Fibroblast of skin of right quadriceps (primary cell): ENCODE results near the gene PPP4R4.

ENCODE experiments used
- DNase-seq: peaks from one replicate; pipeline ENCODE4 v3.0.0-alpha.2; 2013

Gene PPP4R4

DNA sequence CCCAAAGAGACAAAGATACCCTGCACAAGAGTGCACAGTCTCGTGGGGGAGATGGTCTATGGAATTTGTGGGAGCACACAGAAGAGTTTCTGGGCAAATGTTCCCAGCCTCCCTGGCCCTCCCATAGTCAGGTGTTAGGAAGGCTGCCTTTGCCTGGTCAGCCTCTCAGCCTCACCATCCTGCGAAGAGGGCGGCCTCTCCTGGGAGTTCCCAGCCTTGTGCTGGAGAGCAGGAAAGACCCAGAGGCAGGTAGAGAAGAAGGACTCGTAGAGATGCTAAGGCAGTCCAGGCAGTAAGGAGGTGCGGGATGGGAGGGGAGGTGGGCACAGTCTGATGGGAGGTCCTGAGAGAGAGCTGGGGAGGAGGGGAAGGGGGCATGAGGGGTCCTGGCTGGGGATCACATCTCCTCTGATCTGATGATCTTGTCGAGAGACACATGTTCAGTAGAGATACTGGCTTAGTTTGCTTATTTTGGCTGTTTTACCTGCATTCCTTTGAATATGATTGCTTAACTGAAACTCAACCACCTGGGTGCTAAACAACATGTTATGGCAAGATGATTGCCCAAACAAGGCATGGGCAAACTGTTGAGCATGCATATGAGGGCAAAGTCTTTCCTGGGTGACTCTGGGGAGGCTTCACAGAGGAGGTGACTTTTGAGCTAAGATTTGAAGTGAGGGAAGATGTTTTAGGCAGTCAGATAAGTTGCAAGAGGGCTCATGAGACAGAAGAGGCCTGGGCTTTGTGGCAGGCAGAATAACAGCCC lies 138.5 kb downstream of the PPP4R4 start:
- no peak for DNase-seq

DNA sequence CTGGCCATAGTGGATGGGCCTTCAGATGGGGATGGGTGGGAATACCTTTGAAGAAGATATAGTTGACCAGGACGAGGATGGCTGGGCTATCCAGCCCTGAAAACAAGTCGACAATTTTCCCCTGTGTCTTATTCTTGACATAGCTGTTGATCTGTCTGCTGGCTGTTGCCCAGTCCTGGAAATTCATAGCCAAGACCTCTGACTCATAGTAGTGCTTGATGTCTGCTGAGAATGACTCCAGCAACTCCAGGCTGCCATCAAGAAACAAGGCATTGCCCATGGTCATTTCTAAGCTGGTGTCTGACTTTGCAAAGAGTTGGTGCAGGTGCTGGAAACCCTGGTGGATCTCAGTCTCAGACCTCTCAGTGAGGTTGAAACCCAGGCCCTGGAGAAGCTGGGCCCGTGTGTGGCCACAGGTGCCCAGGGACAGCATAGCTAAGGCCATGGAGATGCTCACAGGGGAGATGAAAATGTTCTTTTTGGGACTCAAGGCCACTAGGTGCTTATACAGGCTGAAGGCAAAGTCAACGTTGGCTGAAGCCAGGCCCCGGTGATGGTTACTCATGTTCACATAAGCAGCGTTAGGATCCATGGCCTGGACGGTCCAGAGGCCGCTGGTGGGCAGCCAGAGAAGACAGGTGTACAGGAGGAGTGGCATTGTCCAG lies 140.0 kb downstream of the PPP4R4 start:
- DNase-seq, result no peak

GRCh38 chr14:94314890-94315289 lies 140.8 kb downstream of the PPP4R4 start:
- DNase-seq, result no peak

DNA sequence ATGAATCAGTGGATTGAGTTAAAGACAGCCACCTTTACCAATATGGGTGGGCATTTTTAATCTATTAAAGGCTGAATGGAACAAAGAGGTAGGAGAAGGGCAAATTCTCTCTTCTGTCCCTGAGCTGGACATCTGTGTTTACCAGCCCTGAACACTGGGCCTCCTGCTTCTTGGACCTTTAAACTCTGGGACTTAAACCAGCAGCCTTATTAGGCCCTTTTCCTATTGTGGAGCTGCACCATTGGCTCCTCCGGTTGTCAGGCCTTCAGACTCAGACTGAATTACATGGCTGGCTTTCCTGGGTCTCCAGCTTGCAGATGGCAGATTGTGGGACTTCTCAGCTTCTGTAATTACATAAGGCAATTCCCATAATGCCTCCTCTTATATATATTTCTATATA lies 142.6 kb downstream of the PPP4R4 start:
- DNase-seq, result no peak

GRCh38 chr14:94317259-94317658 lies 143.1 kb downstream of the PPP4R4 start:
- DNase-seq, result no peak

DNA sequence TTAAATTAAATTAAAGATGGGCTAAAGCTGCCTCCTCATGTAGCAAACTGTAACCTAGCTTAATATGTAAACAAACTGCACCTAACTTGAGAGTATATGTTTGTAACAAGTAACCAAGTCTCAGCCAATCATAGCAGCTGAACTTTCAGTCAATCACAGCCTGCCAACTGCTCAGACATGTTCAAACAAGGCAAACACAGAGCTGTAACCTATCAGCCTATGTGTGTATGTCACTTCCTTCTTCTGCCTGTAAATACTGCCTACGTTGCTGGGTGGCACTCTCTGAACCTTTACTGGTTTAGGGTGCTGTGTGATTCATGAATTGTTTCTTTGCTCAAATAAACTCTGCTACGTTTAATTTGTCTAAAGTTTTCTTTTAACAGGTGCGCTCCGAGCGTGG lies 146.1 kb downstream of the PPP4R4 start:
- no peak for DNase-seq

- no peak for DNase-seq
Measured at GRCh38 chr14:94321421-94322271, 147.5 kb downstream of the PPP4R4 start.

DNA sequence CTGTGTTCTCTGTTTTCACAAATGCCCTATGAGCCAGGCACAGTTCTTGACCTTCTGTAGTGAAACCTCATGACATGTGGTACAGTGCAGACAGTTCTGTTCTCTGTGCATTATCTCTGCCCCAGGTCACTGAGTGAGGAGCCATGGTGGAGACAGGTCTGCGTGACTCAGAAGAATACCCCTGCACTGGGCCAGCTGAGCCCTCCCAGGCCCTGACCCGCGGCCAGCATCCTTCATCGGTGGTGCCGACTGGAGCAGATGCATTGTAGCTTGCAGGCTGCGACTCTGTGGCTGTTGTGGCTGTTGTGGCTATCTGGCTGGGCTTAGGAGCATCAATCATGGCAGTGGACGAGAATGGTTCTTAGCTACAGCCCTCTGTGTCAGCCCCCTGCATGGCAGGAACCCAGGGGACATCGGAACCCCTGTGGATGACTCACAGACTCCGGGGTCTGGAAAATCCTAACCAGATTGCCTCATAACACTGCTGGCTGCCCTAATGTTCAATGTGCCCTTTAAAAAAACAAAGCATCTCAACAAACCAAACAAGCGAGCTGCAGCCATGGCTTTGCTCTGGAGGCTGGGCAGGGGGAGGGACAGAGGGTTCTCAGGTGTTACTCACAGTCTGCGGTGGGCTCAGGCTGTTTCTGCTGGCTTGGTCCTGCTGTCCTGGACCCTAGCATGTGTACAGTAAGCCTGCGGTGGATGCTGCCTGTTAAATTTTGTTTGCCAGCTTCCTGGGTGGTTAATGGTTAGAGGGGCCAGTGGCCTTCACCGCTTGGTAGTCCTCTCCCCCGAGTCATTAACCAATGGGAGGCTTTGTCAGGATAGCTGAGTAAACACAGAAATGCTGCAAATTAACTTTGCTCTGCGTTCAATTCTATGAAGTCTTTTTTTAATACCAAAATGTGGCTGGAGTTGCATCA lies 148.8 kb downstream of the PPP4R4 start, which contains the start of gene SERPINA6:
Gene SERPINA6, minus strand, starts transcription at position 689 of the 923 bp plus-strand sequence. CDS start 8,688 bp downstream, outside the sequence.
- DNase-seq, result peak; percentile 22

- DNase-seq, result no peak
Measured at GRCh38 chr14:94328196-94328595, 154.1 kb downstream of the PPP4R4 start.
